Hepatocyte (in vitro differentiated cells): Measurements from ENCODE around the gene USP32. TPM values are rescaled to one million over a fixed set of nuclear protein-coding genes. Genes with fewer than 3 reads are reported as not detected.

ENCODE experiments used
- DNase-seq: peaks from one replicate; pipeline ENCODE4 v3.0.0-alpha.2; 2016; ENCODE audit warnings: low spot score
- H2AFZ ChIP-seq: fragments of 200-600 bp; sonication (generic); 2 replicates; pipeline ENCODE4 v1.6.0; 2016; ENCODE audit warnings: antibody characterized with exemption, mild to moderate bottlenecking
- H3K27ac ChIP-seq: fragments of 200-600 bp; sonication (generic); 2 replicates; pipeline ENCODE4 v1.5.1; 2016; ENCODE audit warnings: mild to moderate bottlenecking
- H3K27me3 ChIP-seq: fragments of 200-600 bp; sonication (generic); 2 replicates; pipeline ENCODE4 v1.6.1; 2016
- H3K36me3 ChIP-seq: fragments of 200-600 bp; sonication (generic); replicated peaks from 2 replicates; pipeline ENCODE4 v1.5.1; 2016; ENCODE audit warnings: low read depth; ENCODE audit not compliant: insufficient read depth
- H3K4me1 ChIP-seq: fragments of 200-600 bp; sonication (generic); 2 replicates; pipeline ENCODE4 v1.5.1; 2016; ENCODE audit warnings: mild to moderate bottlenecking, moderate library complexity; ENCODE audit not compliant: insufficient read depth
- H3K4me2 ChIP-seq: fragments of 200-600 bp; sonication (generic); 2 replicates; pipeline ENCODE4 v1.6.0; 2016
- H3K4me3 ChIP-seq: fragments of 200-600 bp; sonication (generic); 2 replicates; pipeline ENCODE4 v1.5.1; 2016; ENCODE audit warnings: mild to moderate bottlenecking
- H3K79me2 ChIP-seq: fragments of 200-600 bp; sonication (generic); 2 replicates; pipeline ENCODE4 v1.6.0; 2017; ENCODE audit warnings: mild to moderate bottlenecking
- H3K9me2 ChIP-seq: fragments of 200-600 bp; sonication (generic); replicated peaks from 2 replicates; pipeline ENCODE4 v1.6.0; 2017; ENCODE audit warnings: mild to moderate bottlenecking; ENCODE audit not compliant: insufficient read depth
- H3K9me3 ChIP-seq: fragments of 200-600 bp; sonication (generic); 2 replicates; pipeline ENCODE4 v1.5.1; 2016; ENCODE audit warnings: low read depth, mild to moderate bottlenecking
- H4K20me1 ChIP-seq: fragments of 200-600 bp; sonication (generic); 2 replicates; pipeline ENCODE4 v1.6.0; 2016; ENCODE audit warnings: mild to moderate bottlenecking; ENCODE audit not compliant: insufficient read depth, poor library complexity, severe bottlenecking
- EZH2 ChIP-seq: fragments of 200-600 bp; sonication (generic); IDR thresholded peaks from 2 replicates; pipeline ENCODE4 v1.6.1; 2016; ENCODE audit warnings: antibody characterized with exemption, mild to moderate bottlenecking, borderline replicate concordance
- EZH2phosphoT487 ChIP-seq: fragments of 200-600 bp; sonication (generic); IDR thresholded peaks from one replicate; pipeline ENCODE4 v1.6.1; 2018; ENCODE audit warnings: antibody characterized with exemption, mild to moderate bottlenecking, low read depth, moderate library complexity; ENCODE audit not compliant: unreplicated experiment, severe bottlenecking
- WGBS: methylation state at CpG from one replicate; pipeline ENCODE4 v1.1.6; 2016; ENCODE audit warnings: low lambda C conversion rate; ENCODE audit errors: missing lambda C conversion rate; 5-methylcytosine and 5-hydroxymethylcytosine counted together
- polyA plus RNA-seq: library from polyadenylated mRNA; unstranded; fragments of >200 nt; fragmentation: Nextera tagmentation; extraction: Ambion mirVana; gene quantifications from 2 replicates; pipeline ENCODE4 v1.2.1, GENCODE V29; 2016
- total RNA-seq: library from RNA; depleted of rRNA; stranded (reverse); fragments of >200 nt; gene quantifications from 2 replicates; pipeline ENCODE4 v1.2.3, GENCODE V29; 2014
- TF ChIP-seq, protein P1 (sequence below): fragments of 200-600 bp; sonication (generic); IDR thresholded peaks from 2 replicates; pipeline ENCODE4 v1.5.1; 2016; ENCODE audit warnings: antibody characterized with exemption, mild to moderate bottlenecking; ENCODE audit not compliant: poor library complexity

USP32 gene
- total and polyA plus RNA-seq, 2 experiments from 2014 or later, result 15.3 to 37.0 TPM

DNA sequence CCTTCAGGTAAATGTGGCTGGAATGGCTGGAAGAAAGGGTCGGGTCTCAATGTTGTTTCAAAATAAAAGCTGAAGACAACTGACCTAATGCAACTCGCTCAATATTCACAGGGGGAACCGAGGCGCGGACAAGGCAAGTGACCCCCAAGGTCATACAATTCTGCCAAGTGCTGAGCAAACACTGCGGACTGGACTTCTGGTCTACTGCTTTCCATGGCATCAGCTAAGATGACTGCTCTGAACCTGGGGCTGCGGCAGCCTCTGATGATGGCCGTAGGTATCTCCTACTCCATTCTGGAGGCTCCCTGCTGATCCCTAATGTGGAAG is 220.2 kb downstream of the USP32 start:
- TF ChIP-seq EZH2 (no peak), EZH2phosphoT487 (no peak)
- TF ChIP-seq, protein P1, sequence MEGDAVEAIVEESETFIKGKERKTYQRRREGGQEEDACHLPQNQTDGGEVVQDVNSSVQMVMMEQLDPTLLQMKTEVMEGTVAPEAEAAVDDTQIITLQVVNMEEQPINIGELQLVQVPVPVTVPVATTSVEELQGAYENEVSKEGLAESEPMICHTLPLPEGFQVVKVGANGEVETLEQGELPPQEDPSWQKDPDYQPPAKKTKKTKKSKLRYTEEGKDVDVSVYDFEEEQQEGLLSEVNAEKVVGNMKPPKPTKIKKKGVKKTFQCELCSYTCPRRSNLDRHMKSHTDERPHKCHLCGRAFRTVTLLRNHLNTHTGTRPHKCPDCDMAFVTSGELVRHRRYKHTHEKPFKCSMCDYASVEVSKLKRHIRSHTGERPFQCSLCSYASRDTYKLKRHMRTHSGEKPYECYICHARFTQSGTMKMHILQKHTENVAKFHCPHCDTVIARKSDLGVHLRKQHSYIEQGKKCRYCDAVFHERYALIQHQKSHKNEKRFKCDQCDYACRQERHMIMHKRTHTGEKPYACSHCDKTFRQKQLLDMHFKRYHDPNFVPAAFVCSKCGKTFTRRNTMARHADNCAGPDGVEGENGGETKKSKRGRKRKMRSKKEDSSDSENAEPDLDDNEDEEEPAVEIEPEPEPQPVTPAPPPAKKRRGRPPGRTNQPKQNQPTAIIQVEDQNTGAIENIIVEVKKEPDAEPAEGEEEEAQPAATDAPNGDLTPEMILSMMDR, result no peak
- H3K9me2 ChIP-seq, result no peaks in the 10 kb centered on the region
- H3K4me1 ChIP-seq, result no peaks in the 10 kb centered on the region
- no peak overlapping the region for H2AFZ ChIP-seq
- no peaks in the 10 kb centered on the region for H3K36me3 ChIP-seq
- H3K9me3 ChIP-seq, result no peaks in the 10 kb centered on the region
- no peak overlapping the region for H3K4me2 ChIP-seq
- no peak overlapping the region for H3K4me3 ChIP-seq
- no peak for DNase-seq
- no peaks in the 10 kb centered on the region for H3K79me2 ChIP-seq
- WGBS, result 92% methylated on average over 8 of the region's 8 CpGs
- no peaks in the 10 kb centered on the region for H3K27me3 ChIP-seq
- no peak overlapping the region for H3K27ac ChIP-seq
- no peaks in the 10 kb centered on the region for H4K20me1 ChIP-seq

DNA sequence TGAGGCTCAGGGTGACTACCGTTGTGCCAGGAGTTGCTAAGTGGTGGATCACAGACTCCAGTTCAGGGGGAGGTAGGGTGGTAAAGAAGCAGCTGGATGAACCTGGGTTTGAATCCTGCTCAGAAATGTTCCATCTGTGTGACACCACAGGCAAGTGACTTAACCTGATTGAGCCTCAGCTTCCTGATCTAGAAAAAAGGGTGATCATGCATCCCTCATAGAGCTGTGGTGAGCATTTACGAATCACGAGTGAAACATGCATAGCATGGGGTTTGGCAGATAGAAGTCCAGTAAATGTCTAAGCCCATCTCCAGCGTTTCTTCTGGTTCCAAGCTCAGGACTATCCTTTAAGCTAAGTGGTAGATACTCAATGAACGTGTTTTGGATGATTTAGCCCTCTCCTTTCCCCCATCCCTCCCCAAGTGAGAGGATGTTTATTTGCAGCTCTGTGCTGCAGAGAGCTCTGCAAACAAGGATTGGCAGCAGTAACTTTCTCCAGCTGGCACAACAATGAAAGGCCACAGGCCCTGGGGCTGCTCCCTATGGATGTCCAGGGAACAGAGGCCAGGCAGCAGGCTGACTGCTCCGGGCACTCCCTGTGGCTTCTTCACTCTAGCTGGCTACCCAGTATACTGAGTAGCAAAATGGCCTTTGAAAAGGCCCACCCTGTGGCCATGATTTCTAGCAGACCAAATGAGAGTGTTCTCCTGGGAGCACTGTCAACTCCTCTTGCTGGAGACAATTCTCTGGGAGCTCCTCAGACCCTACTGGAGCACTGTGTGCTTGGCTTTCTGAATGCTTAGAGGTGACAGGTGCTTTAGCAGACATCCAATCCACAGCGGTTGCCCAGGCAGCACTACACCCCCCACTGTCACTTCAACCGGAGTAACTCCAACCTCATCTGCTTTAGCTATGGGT is 220.8 kb downstream of the USP32 start:
- no peak overlapping the region for H3K4me2 ChIP-seq
- 86% methylated on average over 8 of the region's 8 CpGs for whole genome bisulfite sequencing

DNA sequence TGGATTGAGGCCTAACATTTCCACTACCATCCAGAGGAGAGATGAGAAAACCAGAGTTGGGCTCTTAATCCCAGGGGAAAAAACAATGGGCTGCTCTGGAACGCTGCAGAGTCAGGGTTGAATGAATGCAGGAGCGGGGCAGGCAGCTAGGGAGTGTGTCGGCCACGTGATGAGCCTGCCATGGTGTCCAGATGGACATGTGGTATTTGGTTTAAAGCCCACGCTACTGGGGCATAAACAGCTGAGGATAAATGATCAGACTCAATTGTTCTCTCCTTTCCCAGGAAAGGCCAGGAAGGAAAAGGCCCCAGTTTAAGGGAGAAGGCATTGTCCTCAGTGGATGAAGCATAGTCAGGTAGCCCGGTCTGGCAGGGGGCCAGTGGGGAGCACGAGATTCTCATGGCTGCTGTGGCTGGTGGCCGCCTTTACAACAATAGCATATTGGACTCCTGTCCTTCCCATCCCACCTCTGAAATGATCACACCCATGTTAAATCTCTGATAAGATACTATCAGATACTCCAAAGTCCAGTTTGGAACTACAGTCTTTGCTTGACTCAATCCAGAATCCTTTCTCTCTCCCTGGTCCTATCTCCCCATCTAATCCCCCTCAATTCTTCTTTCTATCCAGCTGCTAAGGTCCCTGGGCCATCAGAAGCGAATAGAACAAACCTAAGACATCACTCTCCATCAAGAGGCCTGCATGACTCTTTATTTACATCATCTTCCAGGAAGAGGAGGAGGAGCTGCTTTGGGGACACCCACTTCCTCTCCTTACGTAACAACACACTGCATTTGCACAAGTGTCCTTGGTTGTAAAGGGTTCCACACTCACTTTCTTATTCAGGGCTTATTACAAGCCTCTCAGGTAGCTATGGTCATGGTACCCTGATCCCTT is 221.8 kb downstream of the USP32 start:
- H3K4me1 ChIP-seq, result no peaks in the 10 kb centered on the region
- H3K36me3 ChIP-seq, result no peaks in the 10 kb centered on the region
- H3K27me3 ChIP-seq, result no peaks in the 10 kb centered on the region
- no peaks in the 10 kb centered on the region for H3K9me3 ChIP-seq
- peak; percentile 31 for DNase-seq
- WGBS, result 62% methylated on average over 10 of the region's 10 CpGs
- no peaks in the 10 kb centered on the region for H3K9me2 ChIP-seq
- no peak overlapping the region for H3K4me3 ChIP-seq
- no peaks in the 10 kb centered on the region for H4K20me1 ChIP-seq
- peak overlapping the region; percentile 75 for H3K27ac ChIP-seq
- H3K4me2 ChIP-seq, result peak overlapping the region; percentile 45
- no peak overlapping the region for H2AFZ ChIP-seq
- H3K79me2 ChIP-seq, result no peaks in the 10 kb centered on the region
- TF ChIP-seq EZH2phosphoT487, result no peak
- TF ChIP-seq, protein P1, result no peak
- no peak for TF ChIP-seq EZH2

More for the DNA sequence above, 220.8 kb downstream of the USP32 start:
- DNase-seq, result no peak
- H3K9me3 ChIP-seq, result no peaks in the 10 kb centered on the region
- TF ChIP-seq, protein P1, result no peak
- TF ChIP-seq EZH2 (no peak), EZH2phosphoT487 (no peak)
- H3K4me1 ChIP-seq, result no peaks in the 10 kb centered on the region
- H4K20me1 ChIP-seq, result no peaks in the 10 kb centered on the region
- H3K79me2 ChIP-seq, result no peaks in the 10 kb centered on the region
- H2AFZ ChIP-seq, result no peak overlapping the region
- no peak overlapping the region for H3K4me3 ChIP-seq
- no peaks in the 10 kb centered on the region for H3K36me3 ChIP-seq
- peak overlapping the region; percentile 75 for H3K27ac ChIP-seq
- no peaks in the 10 kb centered on the region for H3K27me3 ChIP-seq
- no peaks in the 10 kb centered on the region for H3K9me2 ChIP-seq
